NCI-H345 treated with DMSO at 0.1 percent for 48 hours (cell line): ENCODE results near the gene ATG5.
A peak's percentile ranks its signal among the peaks of the same experiment; 100 is the strongest.

Experiments used
- DNase-seq: peaks from one replicate; lab custom pipeline; 2025; ENCODE audit not compliant: unreplicated experiment; lab: John Stamatoyannopoulos, UW

ATG5 gene

DNA sequence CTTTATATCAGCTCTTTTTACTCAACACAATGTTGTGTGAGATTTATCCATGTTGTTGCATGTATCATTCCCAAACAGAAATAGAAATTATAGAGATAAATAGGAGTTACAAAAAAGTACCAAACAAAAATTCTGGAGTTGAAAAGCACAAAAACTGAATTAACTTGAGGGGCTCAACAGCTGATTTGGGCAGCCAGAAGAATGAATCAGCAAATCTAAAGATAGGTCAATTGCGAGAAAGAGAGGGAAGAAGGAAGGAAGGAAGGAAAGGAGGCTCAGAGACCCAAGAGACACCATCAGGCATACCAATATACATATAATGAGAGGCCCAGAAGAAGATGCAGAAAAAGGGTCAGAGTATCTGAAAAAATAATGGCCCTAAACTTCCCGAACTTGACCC lies 98.9 kb downstream of the ATG5 start:
- no peak for DNase-seq

DNA sequence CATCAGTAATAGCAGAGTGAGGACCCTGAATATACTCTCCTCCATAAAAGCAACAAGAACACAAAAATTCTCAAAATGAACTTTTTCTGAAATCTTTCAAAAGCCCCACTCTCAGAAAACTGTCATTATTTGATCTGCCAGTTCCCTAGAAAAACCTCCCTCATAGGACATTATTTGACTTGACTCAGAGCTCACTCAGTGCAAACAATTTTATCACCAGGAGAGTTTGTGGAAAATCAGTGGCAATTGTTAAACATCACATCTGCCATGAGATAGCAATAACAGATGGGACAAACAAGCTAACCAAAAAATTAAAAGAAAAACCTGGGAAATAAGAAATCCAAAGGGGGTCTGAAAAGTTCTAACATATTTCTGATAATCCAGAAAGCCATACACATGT lies 100.0 kb downstream of the ATG5 start:
- no peak for DNase-seq

DNA sequence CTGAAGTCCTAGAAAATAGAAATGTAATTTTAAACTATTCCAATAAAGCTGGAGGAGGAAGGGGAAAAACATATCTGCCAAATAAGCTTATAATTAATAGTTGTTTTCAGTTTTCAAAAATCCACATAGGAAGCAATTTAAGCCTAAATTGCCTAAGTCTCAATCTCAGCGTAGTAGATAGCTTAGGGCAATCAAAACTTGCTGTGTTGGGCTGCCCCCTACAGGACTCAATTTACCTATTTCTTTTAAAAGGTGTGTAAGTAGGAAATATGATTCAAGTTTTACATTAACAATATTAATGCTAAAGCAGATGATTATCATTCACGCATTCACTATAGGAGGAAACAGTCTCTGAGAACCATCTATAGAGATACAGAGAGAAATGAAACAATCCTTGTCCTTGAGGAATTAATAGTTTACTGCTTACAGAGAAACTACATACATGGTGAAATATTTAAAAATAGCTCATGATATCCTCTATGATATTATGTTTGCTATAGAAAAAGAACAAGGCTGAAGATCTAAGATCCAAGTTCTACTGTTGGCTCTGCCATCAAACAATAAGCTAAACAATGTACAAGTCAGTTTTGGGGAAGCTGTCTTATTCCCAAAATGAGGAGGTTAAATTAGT lies 102.1 kb downstream of the ATG5 start:
- peak; percentile 14 for DNase-seq

DNA sequence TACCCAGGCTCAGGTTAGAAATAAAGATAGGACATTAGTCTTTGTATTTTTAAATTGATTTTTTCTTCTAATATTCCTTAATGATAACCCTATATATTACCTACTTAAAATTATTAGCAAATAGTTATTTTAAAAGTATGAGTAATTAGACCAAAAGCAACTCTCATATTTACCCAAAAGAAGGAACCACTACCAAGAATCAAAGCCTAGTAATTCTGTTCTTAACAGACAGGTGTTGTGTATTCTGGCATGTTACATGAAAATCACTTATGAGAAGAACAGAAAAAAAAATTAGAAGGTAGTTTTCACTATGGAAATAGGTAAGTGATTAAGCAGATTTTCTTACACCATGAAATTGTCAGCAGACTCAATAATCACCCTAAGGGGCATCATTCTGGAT lies 105.1 kb downstream of the ATG5 start:
- DNase-seq = no peak

DNA sequence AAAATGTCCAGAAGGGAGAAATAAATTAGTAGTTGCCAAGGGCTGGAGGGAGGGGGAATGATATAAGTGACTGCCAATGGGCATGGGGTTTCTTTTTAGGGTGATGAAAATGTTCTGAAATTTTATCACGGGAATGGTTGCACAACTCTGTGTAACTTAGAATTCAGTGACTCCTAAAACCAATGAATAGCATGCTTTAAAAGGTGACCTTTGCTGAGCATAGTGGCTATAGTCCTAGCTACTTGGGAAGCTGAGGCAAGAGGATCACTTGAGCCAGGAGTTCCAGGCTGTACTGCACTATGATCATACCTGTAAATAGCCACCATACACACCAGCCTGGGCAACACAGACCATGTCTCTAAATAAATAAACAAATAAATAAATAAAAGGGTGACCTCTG lies 109.0 kb downstream of the ATG5 start:
- DNase-seq = no peak

DNA sequence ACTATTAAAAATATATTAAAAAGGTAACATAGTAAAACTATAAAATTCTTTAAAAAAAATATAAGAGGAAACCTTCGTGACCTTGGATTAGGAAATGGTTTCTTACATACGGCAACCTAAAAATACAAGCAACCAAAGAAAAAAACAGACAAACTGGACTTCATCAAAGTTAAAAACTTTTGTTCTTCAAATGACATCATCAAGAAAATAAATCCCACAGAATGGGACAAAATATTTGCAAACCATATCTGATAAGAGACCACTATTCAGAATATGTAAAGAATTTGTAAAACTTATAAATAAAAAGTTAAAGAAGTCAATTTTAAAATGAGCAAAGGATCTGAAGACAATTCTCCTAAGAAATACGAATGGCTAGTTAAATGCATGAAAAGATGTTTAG lies 110.0 kb downstream of the ATG5 start:
- no peak for DNase-seq

DNA sequence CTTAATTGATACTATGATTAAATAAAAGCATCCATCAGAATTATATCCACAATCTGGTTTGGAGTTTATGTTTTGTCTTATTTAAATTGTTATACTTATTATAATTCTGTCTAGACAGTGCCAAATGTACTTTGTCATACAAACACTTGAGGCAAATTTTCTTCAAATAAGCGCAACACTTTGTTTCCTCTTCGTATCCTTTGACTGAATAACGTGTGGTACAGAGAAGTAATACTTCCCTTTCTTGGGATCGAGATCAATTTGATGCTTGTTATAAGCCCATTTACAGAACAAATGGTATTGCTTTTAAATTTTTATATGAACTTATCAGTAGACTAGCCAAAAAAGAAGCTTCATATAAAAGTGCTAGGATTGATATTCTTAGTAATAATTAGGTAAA lies 111.0 kb downstream of the ATG5 start:
- no peak for DNase-seq

DNA sequence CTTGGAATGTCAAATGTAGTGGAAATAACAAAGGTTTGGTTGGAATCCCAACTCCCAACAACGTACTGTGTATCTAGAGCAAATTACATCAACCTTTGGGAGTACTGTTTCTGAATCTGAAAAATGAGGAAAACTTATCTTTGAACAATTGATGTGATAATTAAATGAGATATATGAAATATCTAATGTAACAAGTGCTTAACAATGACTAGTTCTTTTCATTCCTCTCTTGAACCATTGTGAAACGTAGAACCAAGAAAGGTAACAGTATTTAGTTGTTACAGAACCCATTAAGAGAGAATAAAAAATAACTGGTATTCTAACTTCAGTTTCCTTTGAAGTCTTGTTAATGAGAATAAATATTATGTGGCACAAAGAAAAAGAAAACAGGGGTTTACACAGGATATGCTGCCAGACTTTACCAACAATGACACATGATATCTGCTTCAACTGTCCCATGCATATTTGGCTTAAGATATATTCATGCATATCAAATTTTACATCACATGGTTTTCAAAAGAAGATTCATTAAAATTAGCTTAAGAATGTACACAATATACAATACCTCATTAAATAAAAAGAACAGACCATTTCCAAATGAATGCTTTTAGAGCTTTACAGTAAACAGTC lies 111.8 kb downstream of the ATG5 start:
- DNase-seq = no peak

DNA sequence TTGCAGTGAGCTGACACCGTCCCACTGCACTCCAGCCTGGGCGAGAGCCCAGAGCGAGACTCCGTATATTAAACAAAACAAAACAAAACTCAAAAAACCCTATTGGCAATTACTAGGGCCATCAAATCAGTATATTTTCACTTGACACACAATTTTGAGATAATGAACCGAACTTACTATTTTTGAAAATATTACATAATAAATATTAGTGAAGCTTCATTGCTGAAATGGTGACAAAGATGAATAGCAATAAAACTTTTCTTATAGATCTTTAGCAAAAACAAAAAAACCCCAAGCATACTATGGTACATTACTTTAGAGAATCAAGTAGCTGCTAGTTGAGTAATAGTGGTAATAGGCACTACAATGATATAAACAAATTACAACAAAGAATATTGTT lies 113.0 kb downstream of the ATG5 start:
- DNase-seq = no peak

DNA sequence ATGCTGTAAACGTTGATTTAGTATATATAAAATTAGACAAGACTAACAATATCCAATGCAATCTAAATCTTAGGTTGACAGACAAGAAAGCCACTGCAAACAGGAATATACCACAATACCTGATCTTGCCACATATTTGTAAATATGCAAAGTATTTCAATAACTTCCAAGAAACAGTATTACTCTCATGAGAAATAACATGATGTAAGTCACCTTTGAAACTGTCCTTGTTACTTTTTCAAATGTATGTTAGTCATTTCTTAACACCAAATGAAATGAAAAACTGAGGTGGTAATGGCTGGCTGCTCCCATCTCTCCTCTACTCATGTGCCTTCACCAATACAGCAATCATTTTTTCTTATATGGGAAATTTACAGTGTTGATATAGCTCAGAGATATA lies 118.7 kb downstream of the ATG5 start:
- no peak for DNase-seq

DNA sequence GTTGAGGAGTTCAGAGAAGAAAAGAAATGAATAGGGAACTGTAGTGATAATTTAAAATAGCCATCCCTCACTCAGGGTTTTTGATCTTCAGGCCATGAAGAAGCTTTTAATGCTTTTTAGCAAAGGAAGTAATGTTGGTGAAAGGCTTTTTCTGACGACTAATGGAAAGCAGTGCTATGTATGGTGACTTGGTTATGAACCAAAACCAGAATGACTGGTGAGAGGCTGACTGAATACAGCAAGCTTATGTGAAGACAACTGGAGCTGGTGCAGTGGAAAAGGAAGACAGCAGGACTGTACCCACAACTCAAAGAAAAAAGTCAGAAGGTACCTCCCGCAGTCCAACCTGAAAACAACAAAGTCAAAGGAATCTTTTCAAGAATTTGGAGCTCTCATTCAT lies 120.6 kb downstream of the ATG5 start:
- no peak for DNase-seq

DNA sequence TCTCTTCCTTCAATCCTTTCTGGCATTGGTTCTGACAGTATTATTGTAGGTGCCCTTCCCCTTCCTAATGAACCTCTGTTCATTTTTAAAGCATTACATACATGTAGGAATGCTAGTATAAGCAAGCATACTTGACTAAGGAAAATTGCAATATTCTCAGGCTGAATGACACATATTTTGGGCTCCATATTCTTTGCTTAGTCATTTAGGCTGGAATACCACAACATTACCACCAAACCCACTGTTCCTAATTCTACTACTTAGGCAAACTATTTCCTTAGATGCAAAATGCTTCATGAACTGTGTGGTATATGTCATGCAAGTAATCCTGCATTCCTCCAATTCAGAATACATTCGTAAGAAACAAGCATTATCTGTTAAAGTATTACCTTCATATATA lies 125.6 kb downstream of the ATG5 start:
- no peak for DNase-seq

DNA sequence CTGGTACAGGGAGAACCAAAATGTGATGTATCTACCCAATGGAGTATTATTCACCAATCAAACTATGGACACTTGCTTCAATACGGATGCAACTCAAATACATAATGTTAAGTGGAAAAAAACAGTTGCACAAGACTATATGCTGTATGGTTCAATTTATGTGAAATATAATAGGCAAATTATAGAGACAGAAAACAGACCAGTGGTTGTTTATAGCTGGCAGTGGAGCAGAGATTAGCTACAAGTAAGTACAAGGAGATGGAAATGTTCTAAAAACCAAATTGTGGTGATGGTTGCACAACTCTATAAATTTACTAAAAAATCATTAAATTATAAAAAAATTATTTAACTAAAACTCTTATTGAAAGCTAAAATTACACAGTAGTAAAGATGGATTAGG lies 126.2 kb downstream of the ATG5 start:
- no peak for DNase-seq

DNA sequence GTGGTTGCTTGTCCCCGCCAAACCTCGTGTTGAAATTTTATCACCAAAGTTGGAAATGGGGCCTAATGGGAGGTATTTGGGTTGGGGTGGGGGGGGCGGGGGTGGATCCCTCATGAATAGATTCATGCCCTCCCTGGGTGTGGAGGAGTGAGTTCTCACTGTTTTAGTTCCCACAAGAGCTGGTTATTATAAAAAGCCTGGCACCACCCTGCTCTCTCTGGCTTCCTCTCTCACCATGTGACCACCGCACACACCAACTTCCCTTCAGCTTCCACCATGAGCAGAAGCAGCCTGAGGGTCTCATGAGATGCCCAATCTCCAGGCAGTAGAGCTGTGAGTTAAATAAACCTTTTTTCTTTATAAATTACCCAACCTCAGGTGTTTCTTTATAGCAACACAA lies 128.1 kb downstream of the ATG5 start:
- DNase-seq = no peak

DNA sequence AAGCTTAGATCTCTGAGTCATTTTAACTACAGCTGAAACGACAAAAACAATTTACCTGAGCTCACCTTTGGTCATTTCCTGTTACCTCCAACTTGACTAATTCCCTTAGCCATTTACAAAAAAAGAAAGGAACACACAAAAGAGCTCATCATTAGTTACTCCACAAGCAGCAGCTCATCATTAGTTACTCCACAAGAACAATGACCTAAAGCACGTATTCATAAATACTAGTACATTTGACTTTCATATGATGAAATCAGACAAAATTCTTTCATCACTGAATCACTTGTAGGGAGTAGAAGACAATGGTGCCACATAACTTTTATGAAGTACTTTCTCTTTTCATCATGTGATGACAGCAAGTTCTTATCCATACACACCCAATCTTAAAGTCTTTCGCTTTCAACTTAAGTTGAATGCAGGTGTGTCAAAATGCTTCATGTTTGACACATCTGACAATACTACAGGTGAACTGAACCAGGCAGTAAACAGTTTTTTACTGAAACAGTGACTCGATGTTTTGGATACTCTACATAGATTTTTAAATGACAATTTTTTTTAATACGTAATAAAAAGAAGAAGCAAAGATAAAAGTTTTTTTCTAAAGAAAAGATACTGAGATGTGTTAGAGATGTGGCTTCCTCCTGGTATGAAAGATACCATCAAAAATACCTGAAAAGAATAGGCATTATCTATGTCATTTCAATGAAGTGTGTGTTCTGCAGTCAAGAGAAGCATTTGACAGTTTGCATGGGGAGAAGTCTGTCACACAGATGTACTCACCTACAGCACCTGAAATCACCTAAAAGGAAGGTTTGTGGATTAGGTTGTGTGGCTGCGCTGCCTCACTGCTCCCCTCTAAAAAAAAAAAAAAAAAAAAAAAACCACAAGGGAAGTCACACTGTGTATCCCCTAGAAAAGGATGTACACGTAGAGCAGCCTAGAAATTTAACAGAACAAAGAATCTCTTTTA lies 130.3 kb downstream of the ATG5 start:
- no peak for DNase-seq

DNA sequence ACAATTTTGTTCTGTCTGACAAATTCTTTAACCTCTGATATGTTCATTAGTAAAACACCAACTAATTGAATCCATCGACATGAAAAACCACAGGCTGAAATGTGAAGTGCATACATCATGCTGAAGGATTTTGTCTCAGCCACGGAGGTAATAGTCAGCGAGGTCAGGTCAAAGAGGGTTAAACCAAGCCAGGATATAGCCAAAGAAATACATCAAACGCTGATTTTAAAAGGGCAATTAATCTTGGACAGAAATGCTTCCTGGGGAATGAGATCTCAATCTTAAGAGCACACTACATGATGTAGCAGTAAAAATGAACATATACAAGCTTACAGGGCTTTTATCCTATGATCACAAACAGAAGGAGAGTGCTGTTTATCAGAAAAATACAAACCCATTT lies 132.7 kb downstream of the ATG5 start:
- DNase-seq = no peak

DNA sequence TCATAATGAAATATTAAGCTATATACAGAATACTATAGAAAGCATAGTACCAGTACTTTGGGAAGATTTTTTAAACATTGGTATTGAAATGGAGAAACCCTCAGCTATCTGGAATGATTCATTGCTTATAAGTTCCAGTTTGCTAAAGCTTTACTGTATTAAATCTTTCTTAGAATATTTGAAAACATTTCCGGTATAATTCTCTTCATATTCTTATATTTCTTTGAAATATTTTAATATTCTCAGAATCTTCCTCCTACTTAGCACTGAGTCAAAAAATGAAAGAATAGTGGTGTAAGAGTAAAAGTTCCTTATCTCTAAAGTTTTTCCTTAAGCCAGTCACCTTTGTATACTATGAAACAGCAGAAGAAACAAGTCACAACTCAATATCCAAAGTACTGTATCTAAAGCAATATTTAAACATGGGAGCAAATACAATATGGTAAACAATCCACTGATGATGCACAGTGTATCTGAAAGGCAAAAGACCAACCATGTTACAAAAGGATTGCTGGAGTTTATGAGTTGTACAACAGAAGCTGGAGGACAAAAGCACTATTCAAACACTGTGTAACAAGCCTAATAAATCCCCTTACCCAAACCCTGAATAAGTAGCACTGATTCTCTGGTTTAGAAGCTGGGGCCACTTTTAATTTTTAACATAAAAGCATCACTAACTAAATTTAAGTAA lies 137.3 kb downstream of the ATG5 start:
- no peak for DNase-seq

DNA sequence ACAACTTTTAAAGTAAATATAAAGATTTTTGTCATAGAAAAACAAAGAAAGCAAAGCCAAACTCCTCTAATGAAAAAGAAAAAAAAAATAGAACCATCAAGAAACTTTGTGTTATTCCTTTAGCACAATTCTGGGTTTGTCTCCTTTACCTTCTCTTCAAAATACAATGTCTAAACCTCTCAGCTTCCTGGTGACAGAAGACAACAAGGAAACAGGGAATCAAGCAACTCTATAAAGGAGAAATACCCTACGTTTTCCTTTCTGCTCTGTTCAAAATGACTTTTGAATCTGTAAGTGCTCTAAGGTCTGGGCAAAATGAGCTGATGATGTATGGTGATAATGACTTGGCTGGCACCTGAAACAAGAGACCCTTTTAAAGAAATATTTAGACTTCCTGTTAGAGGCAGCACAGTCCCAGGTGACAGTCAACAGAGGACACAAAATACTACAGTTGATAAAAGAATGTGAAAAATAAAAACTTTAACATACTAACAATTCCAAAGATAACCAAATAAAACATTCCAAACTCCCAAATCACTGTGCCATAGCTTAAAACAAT lies 138.1 kb downstream of the ATG5 start:
- DNase-seq = no peak

DNA sequence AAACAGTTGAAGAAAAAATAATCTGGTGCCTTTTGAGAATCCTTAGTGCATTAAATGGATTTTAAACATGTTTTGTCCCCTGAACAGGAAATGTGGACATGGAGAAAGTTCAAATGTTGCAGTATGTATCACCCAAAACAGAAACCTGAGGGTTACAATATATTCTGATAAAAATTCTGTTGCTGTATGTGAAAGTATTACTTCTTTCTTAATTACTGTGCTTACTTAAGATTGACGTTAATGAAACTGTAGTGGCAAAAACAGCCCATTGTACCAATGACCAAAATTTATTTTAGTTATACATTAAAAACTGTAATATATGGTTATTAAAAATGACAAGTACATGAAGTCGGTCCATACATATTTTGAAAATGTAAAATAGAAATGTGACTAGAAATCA lies 138.8 kb downstream of the ATG5 start:
- DNase-seq = no peak

DNA sequence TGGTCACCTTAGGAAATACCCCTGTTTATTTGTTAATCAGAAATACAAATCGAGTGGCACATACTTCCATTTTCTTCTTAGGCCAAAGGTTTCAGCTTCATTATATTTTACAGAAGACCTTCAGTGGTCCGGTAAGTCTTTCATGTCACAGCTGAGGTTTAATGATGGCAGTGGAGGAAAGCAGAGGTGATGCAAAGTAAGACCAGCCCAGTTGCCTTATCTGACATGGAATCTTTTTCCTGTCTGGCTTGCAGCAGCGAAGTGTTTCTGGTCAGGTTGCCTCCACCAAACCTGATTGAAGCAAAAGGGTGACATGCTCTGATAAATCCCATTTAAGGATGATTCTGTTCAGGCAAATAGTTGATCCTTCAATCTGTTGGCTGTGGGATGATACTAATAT lies 139.4 kb downstream of the ATG5 start:
- no peak for DNase-seq

DNA sequence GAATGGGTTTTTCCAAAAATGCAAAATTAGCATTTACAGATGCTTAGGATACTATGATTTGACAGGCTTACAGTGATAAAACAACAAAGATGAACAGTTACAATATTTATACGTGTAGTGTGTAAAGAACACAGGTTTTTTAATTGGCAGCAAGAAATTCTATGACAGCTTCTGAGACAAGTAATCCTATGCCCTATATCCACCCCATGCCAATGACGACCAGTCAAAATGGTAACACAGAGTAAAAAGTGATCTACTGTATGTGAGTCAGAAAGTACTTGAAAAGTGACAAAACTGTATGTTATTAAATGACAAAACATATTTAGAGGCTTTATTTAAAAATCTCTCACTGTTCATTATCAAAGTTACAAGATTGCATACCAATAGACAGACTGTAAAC lies 139.9 kb downstream of the ATG5 start:
- DNase-seq = no peak
